ENCODE data around the gene CHFR.
"Not testable (repeated sequence)": the region's sequence is repeated elsewhere in the genome, so short reads cannot be mapped to it uniquely, and the experiment has no call there.

CHFR gene

GRCh38 chr12:132874620-132875019 lies 12.8 kb downstream of the CHFR start:
- DNase-seq (ENCODE audit: low spot score): not testable (repeated sequence)

- DNase-seq (ENCODE audit: low spot score): no peak
These were observed 13.2 kb downstream of the CHFR start for GRCh38 chr12:132874175-132874574.

GRCh38 chr12:132873724-132874123 lies 13.7 kb downstream of the CHFR start:
- DNase-seq (ENCODE audit: low spot score): no peak

- DNase-seq (ENCODE audit: low spot score): no peak
These were observed 14.4 kb downstream of the CHFR start for GRCh38 chr12:132872975-132873421.

GRCh38 chr12:132872073-132872855 lies 15.1 kb downstream of the CHFR start:
- DNase-seq (ENCODE audit: low spot score): no peak

GRCh38 chr12:132869551-132869950 lies 17.9 kb downstream of the CHFR start:
- no peak for DNase-seq (ENCODE audit: low spot score)

GRCh38 chr12:132866251-132866828 lies 21.1 kb downstream of the CHFR start:
- DNase-seq (ENCODE audit: low spot score): no peak

- no peak for DNase-seq (ENCODE audit: low spot score)
These were observed 25.8 kb downstream of the CHFR start for GRCh38 chr12:132861558-132861957.

- no peak for DNase-seq (ENCODE audit: low spot score)
These were observed 28.6 kb downstream of the CHFR start for GRCh38 chr12:132858718-132859266.

- DNase-seq (ENCODE audit: low spot score): not testable (repeated sequence)
These were observed 30.4 kb downstream of the CHFR start for GRCh38 chr12:132857019-132857418.

GRCh38 chr12:132856581-132856980 lies 30.8 kb downstream of the CHFR start:
- no peak for DNase-seq (ENCODE audit: low spot score)

- DNase-seq (ENCODE audit: low spot score): not testable (repeated sequence)
These were observed 32.2 kb downstream of the CHFR start for GRCh38 chr12:132855211-132855610.

GRCh38 chr12:132853285-132854092 lies 33.9 kb downstream of the CHFR start:
- no peak for DNase-seq (ENCODE audit: low spot score)

GRCh38 chr12:132852496-132852895 lies 34.9 kb downstream of the CHFR start:
- DNase-seq (ENCODE audit: low spot score): no peak

GRCh38 chr12:132851465-132851864 lies 35.9 kb downstream of the CHFR start:
- no peak for DNase-seq (ENCODE audit: low spot score)

GRCh38 chr12:132850291-132850690 lies 37.1 kb downstream of the CHFR start:
- DNase-seq (ENCODE audit: low spot score): no peak

GRCh38 chr12:132848521-132848920 lies 38.9 kb downstream of the CHFR start:
- DNase-seq (ENCODE audit: low spot score): no peak

- DNase-seq (ENCODE audit: low spot score): no peak
These were observed 39.7 kb downstream of the CHFR start for GRCh38 chr12:132847363-132848356.

GRCh38 chr12:132844681-132845080 lies 42.7 kb downstream of the CHFR start:
- not testable (repeated sequence) for DNase-seq (ENCODE audit: low spot score)

GRCh38 chr12:132842449-132843045 lies 44.9 kb downstream of the CHFR start:
- DNase-seq (ENCODE audit: low spot score): no peak

GRCh38 chr12:132841151-132841550 lies 46.3 kb downstream of the CHFR start:
- no peak for DNase-seq (ENCODE audit: low spot score)
